A549 (cell line): ENCODE data around the gene SSX7. TPM values are rescaled to one million over a fixed set of nuclear protein-coding genes. Genes with fewer than 3 reads are reported as not detected.
"Not testable (repeated sequence)": the region's sequence is repeated elsewhere in the genome, so short reads cannot be mapped to it uniquely, and the experiment has no call there.

Source experiments
- ATAC-seq, 2 experiments: fragments of 200-7000 bp in 1 of 2; fragments of >200 bp in 1 of 2; cut with Nextera tagmentation in 1 of 2; cut with Tn5 transposase in 1 of 2; 3 replicates each; pipeline versions ENCODE4 v1.8.0 to v1.9.1; 2018 to 2020; ENCODE audit warnings: mild to moderate bottlenecking in 1 of 2, moderate library complexity in 1 of 2
- CTCF ChIA-PET: fragments of 300-600 bp; sonication (Branson Sonifier 250); formaldehyde crosslinking; extraction: SDS; loops from one replicate; lab custom pipeline; 2021; ENCODE audit warnings: antibody characterized with exemption, inconsistent platforms; lab: Yijun Ruan, JAX
- POLR2A ChIA-PET: fragments of 350-600 bp; formaldehyde crosslinking; extraction: SDS; loops from one replicate; lab custom pipeline; 2021; ENCODE audit warnings: antibody characterized with exemption, inconsistent platforms; lab: Yijun Ruan, JAX
- DNase-seq, 2 experiments: peaks; one replicate each; pipeline versions ENCODE4 v3.0.0 to v3.0.0-alpha.2; 2011 to 2016; ENCODE audit warnings: low read depth in 1 of 2, low spot score in 1 of 2
- FAIRE-seq: peaks from 2 replicates; lab custom pipeline; 2011; peaks lifted over from hg19 to GRCh38; lab: Jason Lieb, UNC
- H3K27ac ChIP-seq, 2 experiments: fragments of >200 bp; sonication (Bioruptor Twin); formaldehyde crosslinking; 3 replicates each; pipeline ENCODE4 v1.5.1; 2016 to 2017
- H3K4me1 ChIP-seq: fragments of >200 bp; sonication (Bioruptor Twin); formaldehyde crosslinking; 3 replicates; pipeline ENCODE4 v1.6.1; 2016
- H3K4me2 ChIP-seq: fragments of >200 bp; sonication (Bioruptor Twin); formaldehyde crosslinking; 3 replicates; pipeline ENCODE4 v1.6.1; 2016
- H3K4me3 ChIP-seq: fragments of >200 bp; sonication (Bioruptor Twin); formaldehyde crosslinking; 3 replicates; pipeline ENCODE4 v1.5.1; 2016
- H3K9me3 ChIP-seq: fragments of >200 bp; sonication (Bioruptor Twin); formaldehyde crosslinking; 3 replicates; pipeline ENCODE4 v1.6.1; 2016
- ATOH8 ChIP-seq: fragments of 250-450 bp; sonication (Bioruptor Pico); IDR thresholded peaks from 2 replicates; pipeline ENCODE4 v1.5.0; 2020; ENCODE audit warnings: low read depth, mild to moderate bottlenecking, moderate library complexity
- BCL3 ChIP-seq: fragments of >200 bp; sonication (Bioruptor Twin); formaldehyde crosslinking; IDR thresholded peaks from 3 replicates; pipeline ENCODE4 v1.6.1; 2016
- CBX2 ChIP-seq: fragments of 200-600 bp; sonication (generic); IDR thresholded peaks from 2 replicates; pipeline ENCODE4 v1.6.1; 2016; ENCODE audit warnings: low read depth, mild to moderate bottlenecking, borderline replicate concordance
- CTCF ChIP-seq: fragments of >200 bp; sonication (Bioruptor Twin); formaldehyde crosslinking; IDR thresholded peaks from 3 replicates; pipeline ENCODE4 v1.5.1; 2016
- EHMT2 ChIP-seq: fragments of 200-600 bp; sonication (generic); IDR thresholded peaks from 2 replicates; pipeline ENCODE4 v1.6.1; 2016; ENCODE audit warnings: antibody characterized with exemption, low read depth, mild to moderate bottlenecking, moderate library complexity
- ESRRA ChIP-seq: fragments of 150-350 bp; IDR thresholded peaks from 2 replicates; pipeline ENCODE4 v1.6.1; 2014; ENCODE audit warnings: mild to moderate bottlenecking, low read length, borderline replicate concordance
- FOXS1 ChIP-seq: fragments of 250-450 bp; sonication (Bioruptor Pico); IDR thresholded peaks from 2 replicates; pipeline ENCODE4 v1.5.0; 2020; ENCODE audit warnings: mild to moderate bottlenecking, moderate library complexity
- HDAC2 ChIP-seq: fragments of 200-600 bp; sonication (generic); IDR thresholded peaks from 2 replicates; pipeline ENCODE4 v1.6.1; 2016
- HOXA7 ChIP-seq: fragments of 250-450 bp; sonication (Bioruptor Pico); IDR thresholded peaks from 2 replicates; pipeline ENCODE4 v1.5.0; 2020; ENCODE audit warnings: mild to moderate bottlenecking, moderate library complexity
- JUN ChIP-seq, 2 experiments: fragments of >200 bp; sonication (Bioruptor Twin); formaldehyde crosslinking; IDR thresholded peaks; 2 replicates in 1 of 2; 3 replicates in 1 of 2; pipeline ENCODE4 v1.6.1; 2016 to 2017
- NFE2L2 ChIP-seq: fragments of 150-350 bp; conservative IDR thresholded peaks from 2 replicates; pipeline ENCODE4 v1.6.1; 2014; ENCODE audit warnings: low read length
- NPAS2 ChIP-seq: fragments of 250-450 bp; sonication (Bioruptor Pico); IDR thresholded peaks from 2 replicates; pipeline ENCODE4 v1.8.0; 2022; ENCODE audit warnings: mild to moderate bottlenecking, moderate library complexity, borderline replicate concordance
- NR3C1 ChIP-seq: fragments of >200 bp; sonication (Bioruptor Twin); formaldehyde crosslinking; IDR thresholded peaks from 3 replicates; pipeline ENCODE4 v1.6.1; 2017
- PBX3 ChIP-seq: IDR thresholded peaks from 2 replicates; pipeline ENCODE4 v1.6.1; 2012
- PHF8 ChIP-seq: fragments of 200-600 bp; sonication (generic); IDR thresholded peaks from 2 replicates; pipeline ENCODE4 v1.6.1; 2016; ENCODE audit warnings: low read depth, mild to moderate bottlenecking, antibody characterized with exemption, moderate library complexity, borderline replicate concordance
- POLR2AphosphoS2 ChIP-seq: conservative IDR thresholded peaks from 2 replicates; pipeline ENCODE4 v1.6.1; 2012; ENCODE audit warnings: low read length, improper control_type of control experiment, inconsistent platforms
- RAD21 ChIP-seq, 2 experiments: fragments of >200 bp in 1 of 2; sonication (Bioruptor Twin) in 1 of 2; formaldehyde crosslinking in 1 of 2; IDR thresholded peaks in 1 of 2; conservative IDR thresholded peaks in 1 of 2; 2 replicates in 1 of 2; 3 replicates in 1 of 2; pipeline ENCODE4 v1.6.1; 2012 to 2018; ENCODE audit warnings: inconsistent platforms in 1 of 2
- RCOR1 ChIP-seq: fragments of 150-350 bp; IDR thresholded peaks from 2 replicates; pipeline ENCODE4 v1.6.1; 2014; ENCODE audit warnings: antibody characterized with exemption, low read length, low read depth
- RNF2 ChIP-seq: fragments of 200-600 bp; sonication (generic); IDR thresholded peaks from 2 replicates; pipeline ENCODE4 v1.6.1; 2016; ENCODE audit warnings: low read depth, mild to moderate bottlenecking, antibody characterized with exemption, moderate library complexity, borderline replicate concordance
- SMC3 ChIP-seq: fragments of >200 bp; sonication (Bioruptor Twin); formaldehyde crosslinking; IDR thresholded peaks from 3 replicates; pipeline ENCODE4 v1.6.1; 2018; ENCODE audit warnings: inconsistent platforms
- TFCP2L1 ChIP-seq: fragments of 250-450 bp; sonication (Bioruptor Pico); IDR thresholded peaks from 2 replicates; pipeline ENCODE4 v1.5.0; 2021; ENCODE audit warnings: mild to moderate bottlenecking
- ZFP36 ChIP-seq: fragments of 450-650 bp; IDR thresholded peaks from 2 replicates; pipeline ENCODE4 v1.6.1; 2014; ENCODE audit warnings: borderline replicate concordance; ENCODE audit not compliant: partially characterized antibody
- WGBS: methylation state at CpG from one replicate; pipeline ENCODE4 v1.1.6; 2017; ENCODE audit errors: missing lambda C conversion rate; 5-methylcytosine and 5-hydroxymethylcytosine counted together
- polyA plus RNA-seq, 4 experiments: library from polyadenylated mRNA; depleted of rRNA in 3 of 4; stranded (reverse); fragments of >200 nt; fragmentation: RNase III in 1 of 4; extraction: RNeasy Plus Mini Kit Qiagen cat#74134 plus additional on column Dnase treatment in 1 of 4; gene quantifications; 2 replicates in 3 of 4; 3 replicates in 1 of 4; pipeline ENCODE4 v1.2.3, GENCODE V29; 2011 to 2017
- TF ChIP-seq, protein P1 (sequence below): fragments of 450-650 bp; IDR thresholded peaks from 2 replicates; pipeline ENCODE4 v1.6.1; 2014; ENCODE audit warnings: antibody characterized with exemption

The SSX7 gene
- polyA plus RNA-seq, 2 of the 4 experiments (the other 2 are of a cell fraction), result not detected

- CTCF ChIA-PET, result no interaction called here
- Histone ChIP-seq H3K4me1 (no peaks in the 10 kb centered on the region), H3K27ac (no peak overlapping the region), H3K4me2 (no peak overlapping the region), H3K4me3 (no peak overlapping the region), H3K9me3 (no peaks in the 10 kb centered on the region)
- FAIRE-seq, result peak; percentile 7
- no peak for DNase-seq
- ATAC-seq, result no peak
- no peak for TF ChIP-seq HDAC2
- TF ChIP-seq, protein P1, sequence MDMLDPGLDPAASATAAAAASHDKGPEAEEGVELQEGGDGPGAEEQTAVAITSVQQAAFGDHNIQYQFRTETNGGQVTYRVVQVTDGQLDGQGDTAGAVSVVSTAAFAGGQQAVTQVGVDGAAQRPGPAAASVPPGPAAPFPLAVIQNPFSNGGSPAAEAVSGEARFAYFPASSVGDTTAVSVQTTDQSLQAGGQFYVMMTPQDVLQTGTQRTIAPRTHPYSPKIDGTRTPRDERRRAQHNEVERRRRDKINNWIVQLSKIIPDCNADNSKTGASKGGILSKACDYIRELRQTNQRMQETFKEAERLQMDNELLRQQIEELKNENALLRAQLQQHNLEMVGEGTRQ, result no peak
- TF ChIP-seq CTCF, result no peak
- TF ChIP-seq FOXS1 (CRISPR knock-in tag), result no peak
- no peak for TF ChIP-seq ATOH8 (CRISPR knock-in tag)
- no peak for TF ChIP-seq HOXA7
- TF ChIP-seq SMC3, result no peak
- no peak for TF ChIP-seq RCOR1
- no peak for TF ChIP-seq ZFP36
- TF ChIP-seq RAD21 (conservative IDR thresholded peaks at IDR 0.05 in 1 of 2, IDR thresholded peaks at IDR 0.05 in 1 of 2), result no peak
- no peak for TF ChIP-seq RNF2
- TF ChIP-seq NR3C1, result no peak
- TF ChIP-seq PHF8, result no peak
- no peak for TF ChIP-seq POLR2AphosphoS2
- no peak for TF ChIP-seq BCL3
- TF ChIP-seq ESRRA, result no peak
- no peak for TF ChIP-seq JUN (IDR thresholded peaks at IDR 0.05)
- WGBS, result 8% methylated on average over 1 of the region's 1 CpG
- POLR2A ChIA-PET, result no interaction called here
Observed at GRCh38 chrX:52608961-52609360, 45.7 kb downstream of the SSX7 start.

DNA sequence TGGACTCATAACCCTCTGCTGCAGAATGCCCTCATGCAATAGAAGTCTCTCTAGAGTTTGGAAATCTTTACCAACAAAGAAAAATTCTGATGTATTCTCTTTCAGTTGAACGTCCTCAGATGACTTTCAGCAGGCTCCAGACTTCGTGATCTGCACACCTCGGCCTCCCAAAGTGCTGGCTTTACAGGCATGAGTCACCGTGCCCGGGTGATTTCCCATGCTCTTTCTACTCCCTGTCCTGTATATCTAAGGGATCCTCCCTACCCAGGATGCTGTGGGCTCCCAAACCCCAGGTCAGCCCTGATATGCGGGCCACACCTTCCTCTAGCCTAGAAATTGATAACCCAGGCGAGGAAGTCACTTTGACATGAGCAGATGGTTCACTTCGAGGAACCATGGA lies 51.5 kb downstream of the SSX7 start:
- H3K4me2 ChIP-seq, FAIRE-seq, CTCF ChIA-PET, H3K4me3 ChIP-seq, H3K27ac ChIP-seq, ATAC-seq, POLR2A ChIA-PET, H3K4me1 ChIP-seq, H3K9me3 ChIP-seq: not testable (repeated sequence)
- 0% methylated on average over 4 of the region's 8 CpGs for WGBS
- peak in 1 of 2 experiments; percentile 4 for DNase-seq

- ChIA-PET CTCF (interaction anchor here (1.0 kb wide), 1 partner anchor 9 kb away, joined by 3 read pairs; no protein-coding TSS in a partner anchor), POLR2A (no interaction called here)
- peak; percentile 7 for FAIRE-seq
Observed at GRCh38 chrX:52598886-52599285, 55.8 kb downstream of the SSX7 start.

More at GRCh38 chrX:52598886-52599285, 55.8 kb downstream of the SSX7 start:
- 66% methylated on average over 2 of the region's 7 CpGs for WGBS
- DNase-seq, result no peak
- no peak for ATAC-seq
- no peak overlapping the region for H3K4me2 ChIP-seq
- H3K4me3 ChIP-seq, result no peak overlapping the region
- no peaks in the 10 kb centered on the region for H3K9me3 ChIP-seq
- H3K4me1 ChIP-seq, result no peaks in the 10 kb centered on the region
- TF ChIP-seq CBX2 (no peak), EHMT2 (no peak), HOXA7 (no peak), PBX3 (no peak), TFCP2L1 (CRISPR knock-in tag) (no peak), NFE2L2 (no peak), NPAS2 (no peak), FOXS1 (CRISPR knock-in tag) (no peak)
- no peak overlapping the region for H3K27ac ChIP-seq
